Measurements from ENCODE around the gene SUCNR1.
"Not testable (repeated sequence)": the region's sequence is repeated elsewhere in the genome, so short reads cannot be mapped to it uniquely, and the experiment has no call there.

SUCNR1 gene

DNA sequence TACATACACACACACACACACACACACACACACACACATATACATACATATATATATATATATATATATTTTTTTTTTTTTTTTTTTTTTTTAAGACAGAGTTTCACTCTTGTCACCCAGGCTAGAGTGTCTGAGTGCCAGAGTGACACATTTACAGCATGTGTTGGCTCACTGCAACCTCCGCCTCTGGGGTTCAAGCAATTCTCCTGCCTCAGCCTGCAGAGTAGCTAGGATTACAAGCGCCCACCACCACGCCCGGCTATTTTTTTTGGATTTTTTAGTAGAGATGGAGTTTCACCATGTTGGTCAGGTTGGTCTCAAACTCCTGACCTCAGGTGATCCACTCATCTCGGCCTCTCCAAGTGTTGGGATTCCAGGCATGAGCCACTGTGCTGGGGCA, 636 bp downstream of the SUCNR1 start:
- not testable (repeated sequence) for DNase-seq

DNA sequence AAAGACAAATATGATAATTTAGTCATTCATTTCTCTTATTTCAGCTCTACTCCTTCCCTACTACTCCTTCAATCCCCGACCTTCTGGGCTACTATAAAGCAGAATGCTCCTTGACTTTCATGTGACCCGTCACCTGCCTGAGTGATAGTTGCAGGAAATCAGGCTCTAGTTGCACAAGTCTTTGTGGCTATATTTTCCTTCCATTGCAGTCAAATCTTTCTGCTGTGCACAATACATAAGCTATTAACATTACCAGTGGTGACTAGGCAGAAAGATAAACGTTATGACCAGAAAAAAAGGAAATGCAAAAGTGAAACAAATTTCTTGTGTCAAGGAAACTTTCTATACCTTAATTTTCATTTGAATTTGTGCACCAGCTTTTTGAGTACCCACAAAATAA, 2.3 kb downstream of the SUCNR1 start:
- DNase-seq: no peak

- DNase-seq: no peak
Observed at GRCh38 chr3:151877269-151877668, 3.8 kb downstream of the SUCNR1 start.

DNA sequence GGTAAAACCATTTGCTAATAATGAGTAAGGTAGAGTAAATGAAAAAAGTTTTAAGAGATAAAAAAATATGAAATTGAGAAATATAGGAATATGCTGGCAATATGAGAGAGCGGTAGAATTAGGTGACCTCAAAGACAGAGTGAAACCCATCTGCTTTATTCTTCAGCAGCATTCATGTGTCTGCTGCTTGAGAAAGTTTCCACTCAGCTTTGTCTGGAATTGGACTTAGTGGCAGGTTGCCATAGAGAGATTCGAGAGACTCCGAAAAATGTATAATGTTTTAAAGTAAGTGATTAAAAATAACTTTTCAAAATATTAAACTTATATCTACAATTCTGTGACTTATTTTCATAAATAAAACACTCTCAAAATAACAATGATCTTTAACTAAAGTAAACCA, 5.0 kb downstream of the SUCNR1 start:
- no peak for DNase-seq

DNA sequence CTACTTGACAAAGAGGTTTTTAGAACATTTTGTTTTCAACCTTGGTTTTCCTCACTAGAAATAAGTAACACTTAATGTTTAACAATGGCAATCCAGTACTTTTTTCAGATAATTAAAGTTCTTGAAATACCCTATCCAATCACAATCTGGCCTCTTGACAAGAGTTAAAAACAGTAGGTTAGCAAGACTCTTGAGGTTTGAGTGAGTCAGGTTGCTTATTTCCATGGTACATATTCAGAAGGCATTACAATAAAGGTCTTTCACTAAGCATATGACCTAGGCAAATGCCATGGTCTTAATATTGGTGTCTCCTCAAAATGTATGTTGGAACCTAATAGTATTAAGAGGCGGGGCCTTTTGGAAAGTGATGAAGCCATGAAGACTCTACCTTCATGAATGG, 5.6 kb downstream of the SUCNR1 start:
- DNase-seq: no peak

- no peak for DNase-seq
Observed at GRCh38 chr3:151879679-151880415, 6.4 kb downstream of the SUCNR1 start.

- DNase-seq: no peak
Observed at GRCh38 chr3:151880416-151880690, 6.9 kb downstream of the SUCNR1 start.

DNA sequence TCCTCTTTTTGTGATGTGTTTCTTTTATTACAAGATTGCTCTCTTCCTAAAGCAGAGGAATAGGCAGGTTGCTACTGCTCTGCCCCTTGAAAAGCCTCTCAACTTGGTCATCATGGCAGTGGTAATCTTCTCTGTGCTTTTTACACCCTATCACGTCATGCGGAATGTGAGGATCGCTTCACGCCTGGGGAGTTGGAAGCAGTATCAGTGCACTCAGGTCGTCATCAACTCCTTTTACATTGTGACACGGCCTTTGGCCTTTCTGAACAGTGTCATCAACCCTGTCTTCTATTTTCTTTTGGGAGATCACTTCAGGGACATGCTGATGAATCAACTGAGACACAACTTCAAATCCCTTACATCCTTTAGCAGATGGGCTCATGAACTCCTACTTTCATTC, 7.7 kb downstream of the SUCNR1 start:
- no peak for DNase-seq

- not testable (repeated sequence) for DNase-seq
Observed at GRCh38 chr3:151885397-151885796, 12.0 kb downstream of the SUCNR1 start.

DNA sequence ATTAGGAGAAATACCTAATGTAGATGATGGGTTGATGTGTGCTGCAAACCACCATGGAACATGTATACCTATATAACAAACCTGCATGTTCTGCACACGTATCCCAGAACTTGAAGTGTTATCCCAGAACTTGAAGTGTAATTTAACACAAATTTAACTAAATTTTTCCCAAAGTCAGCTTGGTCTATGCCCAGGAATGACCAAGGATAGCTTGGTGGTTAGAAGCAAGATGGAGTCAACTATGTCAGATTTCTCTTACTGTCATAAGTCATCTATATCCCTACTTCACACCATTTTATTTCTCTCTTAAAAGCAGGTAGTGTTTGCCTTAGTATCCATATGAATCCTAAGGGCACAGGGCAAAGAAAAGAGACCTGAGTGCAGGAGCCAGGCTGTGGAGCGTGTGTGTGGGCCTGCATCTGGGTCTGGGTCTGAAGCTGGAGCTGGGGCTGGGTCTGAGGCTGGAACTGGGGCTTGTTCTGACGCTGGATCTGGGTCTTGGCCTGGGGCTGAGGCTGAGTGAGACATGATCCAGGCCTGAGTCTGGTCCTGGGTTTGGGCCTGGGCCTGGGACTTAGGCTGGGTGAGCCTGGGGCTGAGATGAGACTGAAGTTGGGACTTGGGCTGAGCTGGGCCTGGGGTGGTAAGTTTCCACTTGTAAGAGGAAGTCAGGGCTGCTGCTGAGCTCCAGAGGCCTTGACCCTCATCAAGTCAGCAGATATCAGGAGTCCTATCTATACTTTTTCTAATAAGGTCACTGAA, 14.2 kb downstream of the SUCNR1 start:
- not testable (repeated sequence) for DNase-seq

- DNase-seq: no peak
Observed at GRCh38 chr3:151890721-151891141, 17.3 kb downstream of the SUCNR1 start.

DNA sequence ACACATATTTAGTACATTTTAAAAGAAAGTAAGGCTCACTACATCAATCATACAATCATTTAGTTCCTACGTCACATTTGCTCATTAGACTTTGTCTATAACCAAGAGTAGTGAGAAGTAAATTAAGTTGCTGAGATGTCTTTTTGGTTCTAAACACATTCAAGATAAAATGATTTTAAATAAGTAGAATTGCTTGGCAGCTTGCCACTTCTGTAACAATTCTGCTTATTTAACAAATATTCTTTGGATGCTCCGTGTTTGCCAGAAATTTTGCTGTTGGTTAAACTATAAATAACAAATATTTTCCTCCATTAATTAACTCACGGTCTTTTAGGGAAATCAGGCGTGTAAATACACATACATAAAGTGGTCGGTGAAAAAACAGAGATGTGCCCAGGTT, 18.3 kb downstream of the SUCNR1 start:
- DNase-seq: no peak

GRCh38 chr3:151894219-151894618, 20.8 kb downstream of the SUCNR1 start:
- no peak for DNase-seq

- DNase-seq: no peak
Observed at GRCh38 chr3:151895478-151896241, 22.2 kb downstream of the SUCNR1 start.

DNA sequence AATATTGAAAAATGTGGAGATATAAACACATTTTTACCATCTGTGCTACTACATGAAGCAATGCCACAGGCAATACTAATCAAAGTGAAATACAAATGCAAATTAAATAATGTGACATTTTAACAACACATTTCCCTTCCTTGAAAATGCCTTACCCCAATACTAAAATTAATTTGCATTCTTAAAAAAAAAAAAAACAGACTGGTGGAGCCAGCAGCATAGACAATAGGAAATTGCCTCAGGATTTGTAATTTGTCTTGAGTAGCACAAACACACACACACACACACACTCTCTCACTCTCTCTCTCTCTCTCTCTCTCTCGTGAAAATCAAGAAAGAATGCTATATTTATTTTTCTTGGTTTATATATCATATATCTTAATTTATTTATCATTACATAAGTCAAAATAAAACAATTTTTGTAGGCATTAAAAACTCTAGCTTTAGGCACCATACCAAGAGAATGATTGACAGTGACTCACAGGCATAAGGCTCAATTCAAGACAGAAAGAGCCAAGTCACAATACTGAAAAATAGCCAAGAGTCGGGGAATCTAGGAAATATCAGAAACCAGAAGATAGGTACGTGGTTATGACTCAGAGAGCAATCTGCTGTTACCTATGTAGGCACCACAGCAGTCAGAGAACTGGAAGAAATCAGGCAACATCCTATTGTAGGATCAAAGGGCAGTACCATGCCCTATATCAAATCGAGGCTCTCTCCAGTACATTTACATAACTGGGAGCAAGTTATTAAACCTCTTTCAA, 23.0 kb downstream of the SUCNR1 start:
- no peak for DNase-seq

DNA sequence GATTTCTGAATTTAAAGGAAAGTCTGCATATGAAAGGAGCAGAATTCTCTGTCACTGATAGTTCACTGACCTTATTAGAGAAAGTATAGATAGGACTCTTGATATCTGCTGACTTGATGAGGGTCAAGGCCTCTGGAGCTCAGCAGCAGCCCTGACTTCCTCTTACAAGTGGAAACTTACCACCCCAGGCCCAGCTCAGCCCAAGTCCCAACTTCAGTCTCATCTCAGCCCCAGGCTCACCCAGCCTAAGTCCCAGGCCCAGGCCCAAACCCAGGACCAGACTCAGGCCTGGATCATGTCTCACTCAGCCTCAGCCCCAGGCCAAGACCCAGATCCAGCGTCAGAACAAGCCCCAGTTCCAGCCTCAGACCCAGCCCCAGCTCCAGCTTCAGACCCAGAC, 24.7 kb downstream of the SUCNR1 start:
- not testable (repeated sequence) for DNase-seq

DNA sequence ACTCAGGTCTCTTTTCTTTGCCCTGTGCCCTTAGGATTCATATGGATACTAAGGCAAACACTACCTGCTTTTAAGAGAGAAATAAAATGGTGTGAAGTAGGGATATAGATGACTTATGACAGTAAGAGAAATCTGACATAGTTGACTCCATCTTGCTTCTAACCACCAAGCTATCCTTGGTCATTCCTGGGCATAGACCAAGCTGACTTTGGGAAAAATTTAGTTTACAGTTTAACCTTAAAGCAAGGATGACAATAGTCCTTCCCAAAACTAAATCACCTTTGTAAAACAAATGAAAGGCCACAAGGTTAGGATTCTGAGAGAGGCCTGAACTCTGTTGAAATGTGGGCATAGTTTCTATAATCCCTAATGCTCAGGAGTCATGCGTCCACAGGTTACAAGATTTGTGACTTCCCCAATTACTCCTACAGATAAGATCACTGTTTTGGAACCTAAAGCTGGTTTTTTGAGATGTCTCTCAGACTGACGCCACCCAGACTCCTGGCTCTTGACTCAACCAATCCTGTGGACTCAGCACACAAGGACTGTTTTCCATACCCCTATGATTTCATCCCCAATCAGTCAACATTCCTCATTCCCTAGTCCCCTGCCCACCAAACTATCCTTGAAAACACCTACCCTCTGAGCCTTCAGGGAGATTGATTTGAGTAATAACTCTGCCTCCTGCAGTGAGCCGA, 25.3 kb downstream of the SUCNR1 start:
- DNase-seq: not testable (repeated sequence)

DNA sequence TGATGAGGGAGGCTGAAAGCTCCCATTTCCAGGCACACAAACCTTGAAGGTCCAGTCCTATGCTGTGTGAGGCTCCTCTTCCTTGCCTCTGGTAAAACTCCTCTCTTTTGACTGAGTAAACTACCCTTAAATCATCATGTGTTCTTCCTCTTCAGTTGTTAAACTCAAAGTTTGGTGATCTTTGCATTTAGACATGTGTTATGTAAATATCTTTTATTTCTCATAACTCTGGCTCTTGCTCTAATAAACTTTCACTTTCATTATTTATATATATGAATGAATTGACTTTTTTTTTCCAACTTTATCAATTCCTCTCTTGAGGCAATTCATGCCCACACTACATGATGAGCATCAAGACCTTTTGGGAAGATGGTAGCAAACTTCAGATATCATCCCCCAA, 26.6 kb downstream of the SUCNR1 start:
- DNase-seq: no peak

GRCh38 chr3:151900460-151900859, 27.0 kb downstream of the SUCNR1 start:
- no peak for DNase-seq

GRCh38 chr3:151900884-151901643, 27.6 kb downstream of the SUCNR1 start:
- no peak for DNase-seq

DNA sequence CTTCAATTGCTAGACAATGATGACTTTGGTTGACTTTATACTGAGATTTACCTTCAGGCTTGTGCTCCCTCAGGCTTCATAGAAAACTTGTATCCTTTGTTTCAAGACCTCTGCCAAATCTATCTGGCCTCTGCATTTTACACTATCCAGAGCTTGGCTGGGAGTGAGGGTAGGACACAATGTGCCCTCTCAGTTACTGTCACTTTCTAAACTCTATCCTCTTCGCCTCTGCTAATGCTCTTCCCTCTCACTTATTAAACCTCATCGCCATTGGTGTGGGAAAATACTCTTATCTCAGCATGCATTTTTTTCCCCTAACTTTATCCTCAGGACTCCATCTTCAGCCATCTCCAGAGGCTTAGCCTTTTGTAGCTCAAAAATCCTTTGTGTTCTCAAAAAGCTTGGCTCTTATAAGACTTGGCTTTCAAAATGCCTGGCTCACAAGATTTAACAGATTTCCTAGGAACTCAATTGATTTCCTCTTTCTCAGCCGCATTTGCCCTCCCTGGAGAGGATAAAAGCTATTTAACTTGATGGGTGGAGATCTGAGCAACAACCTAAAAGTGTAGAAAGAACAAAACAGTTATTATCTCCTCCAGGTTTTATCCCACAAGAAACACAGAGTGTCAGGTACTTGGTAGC, 28.3 kb downstream of the SUCNR1 start:
- no peak for DNase-seq
